WTC11 (cell line): ENCODE measurements around the gene ZNF571. TPM values are rescaled to one million over a fixed set of nuclear protein-coding genes. Genes with fewer than 3 reads are reported as not detected.

Experiments
- ATAC-seq: fragments of 200-7000 bp; cut with Tn5 transposase; 2 replicates; pipeline ENCODE4 v1.10.0; 2021; ENCODE audit warnings: mild to moderate bottlenecking, moderate library complexity
- CTCF ChIA-PET: fragments of 300-600 bp; sonication (Branson Sonifier 250); formaldehyde crosslinking; loops from one replicate; lab custom pipeline; 2021; ENCODE audit warnings: antibody characterized with exemption; lab: Charles Lee
- POLR2A ChIA-PET: fragments of 350-600 bp; sonication (Branson Sonifier 250); formaldehyde crosslinking; loops from one replicate; lab custom pipeline; 2021; ENCODE audit warnings: antibody characterized with exemption; lab: Charles Lee
- DNase-seq: peaks from one replicate; pipeline ENCODE4 v3.0.0; 2021; ENCODE audit warnings: low spot score
- H3K27ac Mint-ChIP-seq: 2 replicates; pipeline ENCODE4 v1.8.0; 2021; ENCODE audit warnings: mixed read lengths
- H3K27me3 Mint-ChIP-seq: 2 replicates; pipeline ENCODE4 v1.8.0; 2021; ENCODE audit warnings: low read depth, mild to moderate bottlenecking, moderate library complexity, mixed read lengths
- H3K36me3 Mint-ChIP-seq: 2 replicates; pipeline ENCODE4 v1.8.0; 2021; ENCODE audit warnings: mixed read lengths
- H3K4me1 Mint-ChIP-seq: 2 replicates; pipeline ENCODE4 v1.8.0; 2022; ENCODE audit warnings: mixed read lengths
- H3K4me3 Mint-ChIP-seq: 2 replicates; pipeline ENCODE4 v1.8.0; 2021; ENCODE audit warnings: mild to moderate bottlenecking, moderate library complexity, mixed read lengths
- H3K9me3 Mint-ChIP-seq: 2 replicates; pipeline ENCODE4 v1.8.0; 2021; ENCODE audit warnings: mixed read lengths
- ARID4B ChIP-seq: sonication (generic); formaldehyde crosslinking; IDR thresholded peaks from 2 replicates; pipeline ENCODE4 v1.8.0; 2023; ENCODE audit warnings: missing genetic modification reagents, mild to moderate bottlenecking, borderline replicate concordance
- ATF2 ChIP-seq: sonication (generic); formaldehyde crosslinking; IDR thresholded peaks from 2 replicates; pipeline ENCODE4 v1.8.1; 2022; ENCODE audit warnings: low read depth, missing genetic modification reagents, borderline replicate concordance
- CREM ChIP-seq: sonication (generic); formaldehyde crosslinking; IDR thresholded peaks from 2 replicates; pipeline ENCODE4 v1.8.1; 2022; ENCODE audit warnings: mild to moderate bottlenecking, missing genetic modification reagents, moderate library complexity
- E2F1 ChIP-seq: sonication (generic); formaldehyde crosslinking; IDR thresholded peaks from 2 replicates; pipeline ENCODE4 v1.8.0; 2022; ENCODE audit warnings: mild to moderate bottlenecking, missing genetic modification reagents
- E2F5 ChIP-seq: sonication (generic); formaldehyde crosslinking; IDR thresholded peaks from 2 replicates; pipeline ENCODE4 v1.8.1; 2022; ENCODE audit warnings: mild to moderate bottlenecking, moderate library complexity, missing genetic modification reagents
- FOXP1 ChIP-seq: sonication (generic); formaldehyde crosslinking; IDR thresholded peaks from 2 replicates; pipeline ENCODE4 v1.8.0; 2022; ENCODE audit warnings: missing genetic modification reagents, mild to moderate bottlenecking, moderate library complexity, borderline replicate concordance
- FOXP4 ChIP-seq: sonication (generic); formaldehyde crosslinking; IDR thresholded peaks from 2 replicates; pipeline ENCODE4 v1.8.0; 2022; ENCODE audit warnings: mild to moderate bottlenecking, missing genetic modification reagents
- GABPB1 ChIP-seq: sonication (generic); formaldehyde crosslinking; IDR thresholded peaks from 2 replicates; pipeline ENCODE4 v1.8.1; 2023; ENCODE audit warnings: mild to moderate bottlenecking, missing genetic modification reagents
- HMGA2 ChIP-seq: fragments of 250-450 bp; sonication (Bioruptor Pico); IDR thresholded peaks from 2 replicates; pipeline ENCODE4 v1.4.0; 2021; ENCODE audit warnings: mild to moderate bottlenecking, moderate library complexity
- IRF1 ChIP-seq: sonication (generic); formaldehyde crosslinking; IDR thresholded peaks from 2 replicates; pipeline ENCODE4 v1.8.0; 2023; ENCODE audit warnings: missing genetic modification reagents
- OVOL2 ChIP-seq: fragments of 250-450 bp; sonication (Bioruptor Pico); IDR thresholded peaks from 2 replicates; pipeline ENCODE4 v1.9.0; 2021; ENCODE audit warnings: mild to moderate bottlenecking, borderline replicate concordance
- PRRX2 ChIP-seq: fragments of 250-450 bp; sonication (Bioruptor Pico); IDR thresholded peaks from 2 replicates; pipeline ENCODE4 v1.8.0; 2021; ENCODE audit warnings: mild to moderate bottlenecking
- SMAD3 ChIP-seq: sonication (generic); formaldehyde crosslinking; IDR thresholded peaks from 2 replicates; pipeline ENCODE4 v1.8.0; 2022; ENCODE audit warnings: missing genetic modification reagents, mild to moderate bottlenecking, borderline replicate concordance
- TCF7 ChIP-seq: sonication (generic); formaldehyde crosslinking; IDR thresholded peaks from 2 replicates; pipeline ENCODE4 v1.8.0; 2022; ENCODE audit warnings: mild to moderate bottlenecking, low read depth, missing genetic modification reagents, moderate library complexity
- TP53 ChIP-seq: sonication (generic); formaldehyde crosslinking; IDR thresholded peaks from 2 replicates; pipeline ENCODE4 v1.8.1; 2023; ENCODE audit warnings: mild to moderate bottlenecking, missing genetic modification reagents
- USF1 ChIP-seq: sonication (generic); formaldehyde crosslinking; IDR thresholded peaks from 2 replicates; pipeline ENCODE4 v1.8.0; 2022; ENCODE audit warnings: mild to moderate bottlenecking, missing genetic modification reagents
- USF2 ChIP-seq: sonication (generic); formaldehyde crosslinking; IDR thresholded peaks from 2 replicates; pipeline ENCODE4 v1.8.1; 2023; ENCODE audit warnings: mild to moderate bottlenecking, missing genetic modification reagents, moderate library complexity
- ZBTB21 ChIP-seq: sonication (generic); formaldehyde crosslinking; IDR thresholded peaks from 2 replicates; pipeline ENCODE4 v1.8.1; 2023; ENCODE audit warnings: mild to moderate bottlenecking, missing genetic modification reagents, borderline replicate concordance
- ZNF219 ChIP-seq: sonication (generic); formaldehyde crosslinking; IDR thresholded peaks from 2 replicates; pipeline ENCODE4 v1.8.0; 2023; ENCODE audit warnings: missing genetic modification reagents, mild to moderate bottlenecking, borderline replicate concordance
- ZNF416 ChIP-seq: fragments of 250-450 bp; sonication (Bioruptor Pico); IDR thresholded peaks from 2 replicates; pipeline ENCODE4 v1.9.0; 2021; ENCODE audit warnings: mild to moderate bottlenecking, inconsistent platforms
- total RNA-seq: library from RNA; stranded (reverse); gene quantifications from 3 replicates; pipeline ENCODE4 v1.2.3, GENCODE V29; 2021

The ZNF571 gene
- total RNA-seq, 1 experiment from 2014 or later = 5.1 TPM

- H3K27me3 Mint-ChIP-seq = no peaks in the 10 kb centered on the region
- H3K36me3 Mint-ChIP-seq = peaks cover 40% of the 10 kb centered on the region
- no peak for TF ChIP-seq OVOL2 (CRISPR knock-in tag)
- TF ChIP-seq GABPB1 (CRISPR knock-in tag) = no peak
- TF ChIP-seq ZNF416 (CRISPR knock-in tag) = no peak
- TF ChIP-seq ATF2 (CRISPR knock-in tag) = no peak
- no peak for TF ChIP-seq TCF7 (CRISPR knock-in tag)
- peaks cover 39% of the 10 kb centered on the region for H3K9me3 Mint-ChIP-seq
- H3K4me1 Mint-ChIP-seq = no peaks in the 10 kb centered on the region
- CTCF ChIA-PET = no interaction called here
- no peak for DNase-seq
- POLR2A ChIA-PET = no interaction called here
- no peak overlapping the region for H3K27ac Mint-ChIP-seq
- H3K4me3 Mint-ChIP-seq = no peak overlapping the region
- ATAC-seq = no peak
These were observed 22.4 kb downstream of the ZNF571 start for GRCh38 chr19:37572203-37572602.

- no peak overlapping the region for H3K4me3 Mint-ChIP-seq
- no peak for ATAC-seq
- H3K27ac Mint-ChIP-seq = no peak overlapping the region
- peaks cover 94% of the 10 kb centered on the region for H3K36me3 Mint-ChIP-seq
- DNase-seq = no peak
- peaks cover 7% of the 10 kb centered on the region; the same call in 1 of the 2 replicates for H3K27me3 Mint-ChIP-seq
- CTCF ChIA-PET = no interaction called here
- H3K9me3 Mint-ChIP-seq = peaks cover 94% of the 10 kb centered on the region
- POLR2A ChIA-PET = no interaction called here
- no peaks in the 10 kb centered on the region for H3K4me1 Mint-ChIP-seq
- TF ChIP-seq TCF7 (CRISPR knock-in tag) (no peak), FOXP1 (no peak), E2F1 (CRISPR knock-in tag) (no peak), ARID4B (no peak), HMGA2 (CRISPR knock-in tag) (no peak), ATF2 (CRISPR knock-in tag) (no peak), OVOL2 (CRISPR knock-in tag) (no peak), USF2 (CRISPR knock-in tag) (no peak), E2F5 (no peak), ZBTB21 (CRISPR knock-in tag) (no peak), TP53 (CRISPR knock-in tag) (no peak), CREM (no peak), FOXP4 (CRISPR knock-in tag) (no peak), IRF1 (CRISPR knock-in tag) (no peak), SMAD3 (CRISPR knock-in tag) (no peak), ZNF219 (no peak), PRRX2 (CRISPR knock-in tag) (no peak), USF1 (CRISPR knock-in tag) (no peak)
These were observed 29.3 kb downstream of the ZNF571 start for GRCh38 chr19:37565370-37565669.
